Activated CD8-positive, alpha-beta T cell treated with anti-CD3 and anti-CD28 coated beads for 36 hours (primary cell): ENCODE data around the gene LY6G6D. TPM values are rescaled to one million over a fixed set of nuclear protein-coding genes. Genes with fewer than 3 reads are reported as not detected.

Source experiments
- ATAC-seq: fragments of 200-7000 bp; cut with Tn5 transposase; one replicate; pipeline ENCODE4 v1.10.0; 2021; ENCODE audit warnings: mild to moderate bottlenecking, moderate library complexity
- CTCF ChIA-PET: fragments of 350-600 bp; sonication (Branson Sonifier 250); formaldehyde crosslinking; loops from one replicate; lab custom pipeline; 2021; ENCODE audit warnings: antibody characterized with exemption; lab: Charles Lee
- POLR2A ChIA-PET: fragments of 350-600 bp; sonication (Branson Sonifier 250); formaldehyde crosslinking; loops from one replicate; lab custom pipeline; 2021; ENCODE audit warnings: antibody characterized with exemption; lab: Charles Lee
- DNase-seq: peaks from one replicate; pipeline ENCODE4 v3.0.0-alpha.2; 2020
- H3K27ac Mint-ChIP-seq: one replicate; pipeline ENCODE4 v1.8.0; 2021; ENCODE audit warnings: mild to moderate bottlenecking, mixed read lengths
- H3K27me3 Mint-ChIP-seq: one replicate; pipeline ENCODE4 v1.8.0; 2021; ENCODE audit warnings: mixed read lengths
- H3K36me3 Mint-ChIP-seq: one replicate; pipeline ENCODE4 v1.8.0; 2021; ENCODE audit warnings: low read depth, mixed read lengths
- H3K4me1 Mint-ChIP-seq: one replicate; pipeline ENCODE4 v1.8.0; 2021; ENCODE audit warnings: low read depth, mixed read lengths
- H3K4me3 Mint-ChIP-seq: one replicate; pipeline ENCODE4 v1.8.0; 2021; ENCODE audit warnings: mild to moderate bottlenecking, moderate library complexity, mixed read lengths
- H3K9me3 Mint-ChIP-seq: one replicate; pipeline ENCODE4 v1.8.0; 2021; ENCODE audit warnings: mixed read lengths
- CTCF ChIP-seq: fragments of 200-600 bp; IDR thresholded peaks from one replicate; pipeline ENCODE4 v1.8.0; 2022; ENCODE audit warnings: antibody characterized with exemption, mild to moderate bottlenecking
- intact Hi-C: fragments of 100-400 bp; cut with micrococcal nuclease; formaldehyde crosslinking; loops from one replicate; pipeline ENCODE4 v1.10.0; 2022
- total RNA-seq, 2 experiments: library from RNA; stranded (reverse); gene quantifications; one replicate each; pipeline ENCODE4 v1.2.3, GENCODE V29; 2021

Gene LY6G6D
- total RNA-seq, 2 experiments from 2014 or later = not detected

- DNase-seq (no peak), ATAC-seq (no peak)
- Mint-ChIP-seq H3K9me3 (no peaks in the 10 kb centered on the region), H3K4me1 (no peaks in the 10 kb centered on the region), H3K36me3 (peaks cover 43% of the 10 kb centered on the region), H3K4me3 (no peak overlapping the region), H3K27ac (no peak overlapping the region), H3K27me3 (no peaks in the 10 kb centered on the region)
- POLR2A ChIA-PET = interaction anchor here (1.2 to 1.7 kb wide), 5 partner anchors 11 to 33 kb away, joined by 3 to 7 read pairs (median 5); partner anchors contain the start of gene MSH5
- TF ChIP-seq CTCF = no peak
- intact Hi-C loops = no loop called here
- CTCF ChIA-PET = interaction anchor here (1.2 to 1.8 kb wide), 2 partner anchors 11 to 34 kb away, joined by 3 to 11 read pairs; no protein-coding TSS in a partner anchor
These were observed 43.1 kb downstream of the LY6G6D start for GRCh38 chr6:31758281-31758680.

GRCh38 chr6:31760790-31761189 lies 45.6 kb downstream of the LY6G6D start:
- H3K4me1 Mint-ChIP-seq = no peaks in the 10 kb centered on the region
- ChIA-PET POLR2A (interaction anchor here (0.6 to 0.9 kb wide), 2 partner anchors 12 to 20 kb away, joined by 3 to 4 read pairs; no protein-coding TSS in a partner anchor), CTCF (interaction anchor here (1.0 kb wide), 1 partner anchor 9 kb away, joined by 3 read pairs; no protein-coding TSS in a partner anchor)
- H3K27ac Mint-ChIP-seq = no peak overlapping the region
- H3K27me3 Mint-ChIP-seq = no peaks in the 10 kb centered on the region
- DNase-seq (no peak), ATAC-seq (no peak)
- H3K4me3 Mint-ChIP-seq = no peak overlapping the region
- H3K9me3 Mint-ChIP-seq = no peaks in the 10 kb centered on the region
- intact Hi-C loops = no loop called here
- TF ChIP-seq CTCF = no peak
- peaks cover 44% of the 10 kb centered on the region for H3K36me3 Mint-ChIP-seq

- peaks cover 44% of the 10 kb centered on the region for H3K36me3 Mint-ChIP-seq
- ATAC-seq (no peak), DNase-seq (no peak)
- H3K4me1 Mint-ChIP-seq = no peaks in the 10 kb centered on the region
- POLR2A ChIA-PET = interaction anchor here (0.6 to 0.9 kb wide), 2 partner anchors 12 to 13 kb away, joined by 3 to 4 read pairs; no protein-coding TSS in a partner anchor
- H3K27ac Mint-ChIP-seq = no peak overlapping the region
- H3K27me3 Mint-ChIP-seq = no peaks in the 10 kb centered on the region
- intact Hi-C loops = no loop called here
- no peaks in the 10 kb centered on the region for H3K9me3 Mint-ChIP-seq
- H3K4me3 Mint-ChIP-seq = no peak overlapping the region
- no peak for TF ChIP-seq CTCF
- CTCF ChIA-PET = interaction anchor here (1.0 kb wide), 1 partner anchor 9 kb away, joined by 4 read pairs; no protein-coding TSS in a partner anchor
These were observed 46.2 kb downstream of the LY6G6D start for GRCh38 chr6:31761343-31761742.

DNA sequence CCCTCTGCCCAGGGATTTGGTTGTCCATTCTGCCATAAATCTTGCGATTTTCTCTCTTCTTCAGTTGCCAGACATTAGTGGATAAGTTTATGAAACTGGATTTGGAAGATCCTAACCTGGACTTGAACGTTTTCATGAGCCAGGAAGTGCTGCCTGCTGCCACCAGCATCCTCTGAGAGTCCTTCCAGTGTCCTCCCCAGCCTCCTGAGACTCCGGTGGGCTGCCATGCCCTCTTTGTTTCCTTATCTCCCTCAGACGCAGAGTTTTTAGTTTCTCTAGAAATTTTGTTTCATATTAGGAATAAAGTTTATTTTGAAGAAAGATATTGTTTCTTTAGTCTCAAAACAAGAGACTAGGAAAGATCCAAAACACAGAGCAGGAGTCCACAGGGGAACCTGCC lies 47.2 kb downstream of the LY6G6D start, which contains the start of gene SAPCD1:
SAPCD1 (plus strand) TSS at position 301 of the 400 bp plus-strand sequence. CDS start 399 bp downstream, outside the sequence.
- no peak within 1 kb of the TSS for H3K27ac Mint-ChIP-seq
- H3K36me3 Mint-ChIP-seq = peaks cover 44% of the 10 kb centered on the region
- intact Hi-C loops = no loop called here
- DNase-seq = no peak
- CTCF ChIA-PET = interaction anchor here (1.0 kb wide), 1 partner anchor 8 kb away, joined by 4 read pairs; no protein-coding TSS in a partner anchor
- H3K4me1 Mint-ChIP-seq = no peaks in the 10 kb centered on the region
- POLR2A ChIA-PET = interaction anchor here (0.9 to 1.1 kb wide), 2 partner anchors 11 kb away, joined by 3 to 4 read pairs; no protein-coding TSS in a partner anchor
- no peak for ATAC-seq
- H3K9me3 Mint-ChIP-seq = no peaks in the 10 kb centered on the region
- H3K27me3 Mint-ChIP-seq = no peaks in the 10 kb centered on the region
- no peak within 1 kb of the TSS for H3K4me3 Mint-ChIP-seq
- TF ChIP-seq CTCF = no peak

DNA sequence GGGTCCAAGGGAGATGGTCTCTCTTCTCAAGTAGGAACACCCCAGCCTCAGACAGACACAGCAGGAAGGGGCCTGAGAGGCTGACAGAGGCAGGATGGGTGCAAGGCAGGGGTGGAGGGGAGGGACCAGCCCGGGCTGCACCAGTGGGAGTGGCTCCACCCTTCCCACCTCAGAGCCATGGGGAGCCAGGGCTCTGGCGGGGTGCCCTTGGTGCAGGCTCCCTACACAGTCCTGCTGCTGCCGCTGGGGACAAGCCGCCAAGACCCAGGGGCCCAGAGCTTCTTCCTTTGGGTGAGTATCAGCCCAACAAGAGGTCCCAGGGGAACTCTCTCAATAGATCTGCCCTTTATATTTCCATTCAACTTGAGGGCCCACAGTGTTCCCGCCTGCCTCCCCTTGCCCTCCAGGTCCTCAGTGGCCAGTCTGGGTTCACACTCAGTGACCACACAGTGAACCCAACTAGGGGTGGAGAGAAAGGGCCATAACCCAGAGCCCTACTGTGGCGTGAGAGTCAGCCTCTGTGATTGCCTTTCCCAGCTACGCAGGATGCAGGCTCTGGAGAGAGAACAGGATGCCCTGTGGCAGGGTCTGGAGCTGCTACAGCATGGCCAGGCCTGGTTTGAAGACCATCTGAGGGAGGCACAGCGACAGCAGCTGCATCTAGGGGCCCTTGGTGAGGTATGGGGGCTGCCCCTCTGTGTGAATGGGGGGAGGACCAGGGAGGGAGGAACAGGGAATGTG lies 47.9 kb downstream of the LY6G6D start:
- H3K4me3 Mint-ChIP-seq = no peak overlapping the region
- no peaks in the 10 kb centered on the region for H3K9me3 Mint-ChIP-seq
- ATAC-seq (no peak), DNase-seq (no peak)
- intact Hi-C loops = no loop called here
- TF ChIP-seq CTCF = no peak
- H3K27ac Mint-ChIP-seq = no peak overlapping the region
- CTCF ChIA-PET = no interaction called here
- H3K36me3 Mint-ChIP-seq = peaks cover 39% of the 10 kb centered on the region
- POLR2A ChIA-PET = interaction anchor here (1.0 to 1.5 kb wide), 3 partner anchors 10 to 220 kb away, joined by 3 read pairs; no protein-coding TSS in a partner anchor
- no peaks in the 10 kb centered on the region for H3K4me1 Mint-ChIP-seq
- H3K27me3 Mint-ChIP-seq = no peaks in the 10 kb centered on the region
